KMS-11 (cell line): ENCODE results near the gene LSM14B.

Experiments
- H2AFZ ChIP-seq: fragments of 200-600 bp; sonication (generic); 2 replicates; pipeline ENCODE4 v1.6.1; 2016; ENCODE audit warnings: antibody characterized with exemption, mixed run types, low read depth
- H3K27ac ChIP-seq: fragments of 200-600 bp; sonication (generic); 2 replicates; pipeline ENCODE4 v1.6.1; 2016; ENCODE audit warnings: mild to moderate bottlenecking, mixed run types
- H3K27me3 ChIP-seq: fragments of 200-600 bp; sonication (generic); 2 replicates; pipeline ENCODE4 v1.6.1; 2017; ENCODE audit warnings: mild to moderate bottlenecking, low read depth, mixed run types, moderate library complexity; ENCODE audit not compliant: insufficient read depth
- H3K36me3 ChIP-seq: fragments of 200-600 bp; sonication (generic); 2 replicates; pipeline ENCODE4 v1.6.1; 2017; ENCODE audit warnings: mild to moderate bottlenecking, mixed run types; ENCODE audit not compliant: insufficient read depth
- H3K4me1 ChIP-seq: fragments of 200-600 bp; sonication (generic); 2 replicates; pipeline ENCODE4 v1.6.1; 2016; ENCODE audit warnings: mild to moderate bottlenecking, low read depth, mixed run types; ENCODE audit not compliant: poor library complexity, severe bottlenecking
- H3K4me2 ChIP-seq: fragments of 200-600 bp; sonication (generic); 2 replicates; pipeline ENCODE4 v1.7.0; 2016; ENCODE audit warnings: mild to moderate bottlenecking, mixed run types
- H3K4me3 ChIP-seq: fragments of 200-600 bp; sonication (generic); IDR thresholded peaks from 2 replicates; pipeline ENCODE4 v1.6.1; 2017; ENCODE audit warnings: low read depth, low read length, mixed read lengths; ENCODE audit not compliant: insufficient read depth
- H3K79me2 ChIP-seq: fragments of 200-600 bp; sonication (generic); 2 replicates; pipeline ENCODE4 v1.6.1; 2016; ENCODE audit warnings: low read depth, mixed run types; ENCODE audit not compliant: insufficient read depth
- H3K9ac ChIP-seq: fragments of 200-600 bp; sonication (generic); 2 replicates; pipeline ENCODE4 v1.6.1; 2016; ENCODE audit warnings: mild to moderate bottlenecking, mixed run types
- H4K20me1 ChIP-seq: fragments of 200-600 bp; sonication (generic); 2 replicates; pipeline ENCODE4 v1.6.1; 2016; ENCODE audit warnings: mild to moderate bottlenecking, mixed run types; ENCODE audit not compliant: insufficient read depth
- TF ChIP-seq, protein P1 (sequence below): fragments of 200-600 bp; sonication (generic); conservative IDR thresholded peaks from 2 replicates; pipeline ENCODE4 v1.6.1; 2017; ENCODE audit warnings: low read depth, mild to moderate bottlenecking, antibody characterized with exemption, low read length, moderate library complexity, mixed read lengths

The LSM14B gene

GRCh38 chr20:62181808-62182207, 59.5 kb downstream of the LSM14B start:
- no peak overlapping the region for H3K27ac ChIP-seq
- H3K9ac ChIP-seq: 0 out of 2 replicates have a peak overlapping the region, but pooled peaks have one; percentile 80

GRCh38 chr20:62182469-62183425, 60.5 kb downstream of the LSM14B start, which contains the start of gene MTG2:
Gene MTG2 (plus strand): TSS chr20:62183028. CDS start chr20:62193421, 10,393 bp downstream.
- Histone ChIP-seq H4K20me1 (no peaks in the 10 kb centered on the region; the same call in 1 of the 2 replicates), H3K4me3 (peak within 1 kb of the TSS; percentile 28), H3K79me2 (peaks cover 38% of the 10 kb centered on the region), H3K27ac (peak within 1 kb of the TSS; percentile 72), H3K4me2 (peak within 1 kb of the TSS; percentile 79), H3K4me1 (peaks cover 19% of the 10 kb centered on the region), H3K27me3 (no peaks in the 10 kb centered on the region), H3K9ac (peak within 1 kb of the TSS; percentile 80), H2AFZ (peak within 1 kb of the TSS; percentile 80), H3K36me3 (no peaks in the 10 kb centered on the region)
- TF ChIP-seq, protein P1, sequence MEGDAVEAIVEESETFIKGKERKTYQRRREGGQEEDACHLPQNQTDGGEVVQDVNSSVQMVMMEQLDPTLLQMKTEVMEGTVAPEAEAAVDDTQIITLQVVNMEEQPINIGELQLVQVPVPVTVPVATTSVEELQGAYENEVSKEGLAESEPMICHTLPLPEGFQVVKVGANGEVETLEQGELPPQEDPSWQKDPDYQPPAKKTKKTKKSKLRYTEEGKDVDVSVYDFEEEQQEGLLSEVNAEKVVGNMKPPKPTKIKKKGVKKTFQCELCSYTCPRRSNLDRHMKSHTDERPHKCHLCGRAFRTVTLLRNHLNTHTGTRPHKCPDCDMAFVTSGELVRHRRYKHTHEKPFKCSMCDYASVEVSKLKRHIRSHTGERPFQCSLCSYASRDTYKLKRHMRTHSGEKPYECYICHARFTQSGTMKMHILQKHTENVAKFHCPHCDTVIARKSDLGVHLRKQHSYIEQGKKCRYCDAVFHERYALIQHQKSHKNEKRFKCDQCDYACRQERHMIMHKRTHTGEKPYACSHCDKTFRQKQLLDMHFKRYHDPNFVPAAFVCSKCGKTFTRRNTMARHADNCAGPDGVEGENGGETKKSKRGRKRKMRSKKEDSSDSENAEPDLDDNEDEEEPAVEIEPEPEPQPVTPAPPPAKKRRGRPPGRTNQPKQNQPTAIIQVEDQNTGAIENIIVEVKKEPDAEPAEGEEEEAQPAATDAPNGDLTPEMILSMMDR: no peak

More at GRCh38 chr20:62181808-62182207, 59.5 kb downstream of the LSM14B start:
- Histone ChIP-seq H4K20me1 (no peaks in the 10 kb centered on the region; the same call in 1 of the 2 replicates), H3K27me3 (no peaks in the 10 kb centered on the region), H3K4me1 (peaks cover 19% of the 10 kb centered on the region), H3K4me2 (peak overlapping the region; percentile 79), H3K4me3 (no peak overlapping the region), H3K79me2 (peaks cover 28% of the 10 kb centered on the region), H3K36me3 (no peaks in the 10 kb centered on the region), H2AFZ (no peak overlapping the region; the same call in 1 of the 2 replicates)
- TF ChIP-seq, protein P1: no peak

DNA sequence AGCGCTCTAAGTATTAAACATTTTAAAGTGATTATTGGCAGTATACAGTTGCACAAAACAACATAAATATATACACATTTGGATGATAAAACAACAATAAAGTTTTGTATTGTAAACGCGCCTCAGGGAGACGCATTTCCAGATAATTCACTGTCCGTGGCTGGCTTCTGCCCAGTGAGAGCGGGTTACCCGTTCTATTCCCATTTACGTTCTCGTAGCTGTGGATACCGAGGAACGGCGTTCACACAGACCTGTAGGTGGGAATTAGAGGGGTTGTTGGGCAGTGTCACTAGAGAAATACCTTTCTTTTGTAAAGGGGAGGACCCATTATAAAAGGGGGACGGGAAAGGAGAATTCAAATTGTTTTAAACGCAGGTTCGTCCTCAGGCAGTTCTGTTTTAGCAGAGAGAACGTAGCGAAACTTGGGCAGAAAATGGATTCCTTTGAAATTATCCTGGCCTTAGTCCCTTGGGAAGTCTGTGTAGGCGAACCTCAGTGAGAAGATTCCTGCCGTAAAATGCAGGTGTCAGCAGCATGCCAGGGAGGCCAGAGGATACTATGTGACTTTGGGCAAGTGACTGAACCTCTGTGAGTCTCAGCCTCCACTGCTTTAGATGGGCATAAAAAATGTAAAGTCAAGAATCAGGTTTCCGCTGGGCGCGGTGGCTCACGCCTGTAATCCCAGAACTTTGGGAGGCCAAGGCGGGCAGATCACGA, 61.3 kb downstream of the LSM14B start:
- peaks cover 19% of the 10 kb centered on the region for H3K4me1 ChIP-seq
- H3K27me3 ChIP-seq: no peaks in the 10 kb centered on the region
- peak overlapping the region; percentile 52 for H3K4me2 ChIP-seq
- H3K79me2 ChIP-seq: peaks cover 44% of the 10 kb centered on the region
- H3K4me3 ChIP-seq: peak overlapping the region; percentile 28
- TF ChIP-seq, protein P1: no peak
- no peaks in the 10 kb centered on the region; the same call in 1 of the 2 replicates for H4K20me1 ChIP-seq
- no peaks in the 10 kb centered on the region for H3K36me3 ChIP-seq
- H3K9ac ChIP-seq: peak overlapping the region; percentile 80
- H3K27ac ChIP-seq: peak overlapping the region; percentile 72
- peak overlapping the region; percentile 80 for H2AFZ ChIP-seq
